Coronary artery (tissue), 2 donors: Measurements from ENCODE around the gene ASS1.

ENCODE experiments used
- DNase-seq: peaks from one replicate; pipeline ENCODE4 v3.0.0-alpha.2; 2017; ENCODE audit warnings: low spot score
- H3K27ac ChIP-seq, 2 donors: fragments of 200-600 bp; sonication (generic); one replicate each; pipeline ENCODE4 v1.5.1; 2016 to 2019
- H3K4me3 ChIP-seq: fragments of 200-600 bp; sonication (generic); 2 replicates; pipeline ENCODE4 v1.5.1; 2016; ENCODE audit warnings: mild to moderate bottlenecking, moderate library complexity
- CTCF ChIP-seq: fragments of 200-600 bp; sonication (generic); IDR thresholded peaks from one replicate; pipeline ENCODE4 v1.5.1; 2019; ENCODE audit warnings: antibody characterized with exemption

Gene ASS1

GRCh38 chr9:130518943-130519799 lies 74.4 kb downstream of the ASS1 start:
- no peak overlapping the region for H3K4me3 ChIP-seq
- no peak for TF ChIP-seq CTCF
- no peak overlapping the region for H3K27ac ChIP-seq
- no peak for DNase-seq

GRCh38 chr9:130519927-130520326 lies 75.2 kb downstream of the ASS1 start:
- Histone ChIP-seq H3K4me3 (no peak overlapping the region), H3K27ac (no peak overlapping the region)
- no peak for DNase-seq
- TF ChIP-seq CTCF, result no peak

DNA sequence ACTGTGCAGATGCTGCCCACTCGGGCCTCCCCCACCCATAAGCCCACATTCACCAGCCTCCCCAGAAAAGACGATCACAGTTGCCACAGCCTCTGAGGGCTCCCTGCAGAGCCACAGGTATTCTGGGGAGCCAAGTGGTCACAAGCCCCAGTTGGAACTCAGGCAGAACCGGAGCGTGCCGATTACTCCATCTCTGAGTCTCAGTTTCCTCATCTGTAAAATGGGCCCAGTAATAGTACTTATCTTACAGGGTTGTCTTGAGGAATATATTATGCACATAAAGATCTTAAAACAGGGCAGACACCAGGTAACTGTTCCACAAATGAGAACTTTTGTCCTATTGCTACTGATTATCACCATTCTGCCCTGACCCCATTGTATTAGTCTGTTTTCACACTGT lies 77.0 kb downstream of the ASS1 start:
- DNase-seq, result no peak
- H3K27ac ChIP-seq, result no peak overlapping the region
- no peak overlapping the region for H3K4me3 ChIP-seq
- TF ChIP-seq CTCF, result no peak

DNA sequence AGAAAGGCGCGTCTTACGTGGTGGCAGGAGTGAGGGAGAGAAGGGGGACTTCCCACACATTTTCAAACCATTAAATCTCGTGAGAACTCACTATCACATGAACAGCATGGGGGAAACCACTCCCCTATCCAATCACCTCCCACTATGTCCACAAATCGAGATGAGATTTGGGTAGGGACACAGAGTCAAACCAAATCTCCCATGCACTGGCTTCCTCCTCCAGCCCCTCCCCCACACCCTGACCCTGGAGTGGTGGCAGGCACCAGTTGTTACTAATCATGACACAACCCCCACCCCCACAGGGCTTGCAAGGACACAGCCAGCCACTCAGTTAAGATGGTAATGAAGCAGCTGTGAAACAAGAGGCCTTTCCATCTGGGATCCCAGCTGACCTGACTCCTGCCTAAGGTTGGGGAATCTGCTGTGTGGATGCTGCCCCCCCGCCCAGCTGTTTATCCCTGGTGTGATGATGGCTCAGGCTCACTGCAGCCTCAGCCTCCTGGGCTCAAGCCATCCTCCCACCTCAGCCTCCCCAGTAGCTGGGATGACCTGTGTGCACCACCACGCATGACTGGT lies 77.6 kb downstream of the ASS1 start:
- Histone ChIP-seq H3K4me3 (no peak overlapping the region), H3K27ac (no peak overlapping the region)
- DNase-seq, result no peak
- no peak for TF ChIP-seq CTCF

DNA sequence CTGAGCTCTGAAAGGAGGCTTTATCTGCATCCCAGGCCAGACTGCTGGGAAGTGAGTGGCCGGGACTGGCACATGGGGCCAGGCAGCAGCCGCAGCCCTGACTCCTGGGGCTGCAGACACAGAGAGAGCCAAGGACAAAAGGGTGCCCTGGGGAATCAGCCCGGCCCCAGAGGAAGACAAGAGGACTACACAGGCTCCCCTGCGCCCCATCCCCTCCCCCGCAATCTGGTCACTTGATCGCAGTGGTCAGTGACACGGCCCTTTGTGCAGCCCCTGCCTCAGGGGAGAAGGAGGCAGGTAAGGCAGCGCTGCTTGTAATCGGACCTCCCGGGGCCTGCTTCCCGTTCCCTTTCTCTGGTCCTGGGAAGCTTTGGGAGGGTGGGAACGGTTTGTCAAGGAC lies 79.2 kb downstream of the ASS1 start:
- no peak for DNase-seq
- H3K4me3 ChIP-seq, result no peak overlapping the region
- no peak for TF ChIP-seq CTCF
- no peak overlapping the region for H3K27ac ChIP-seq

GRCh38 chr9:130526193-130526853 lies 81.6 kb downstream of the ASS1 start:
- TF ChIP-seq CTCF, result no peak
- no peak for DNase-seq
- Histone ChIP-seq H3K27ac (no peak overlapping the region), H3K4me3 (no peak overlapping the region)
